B cell (primary cell): Measurements from ENCODE around the gene ECD. TPM values are rescaled to one million over a fixed set of nuclear protein-coding genes. Genes with fewer than 3 reads are reported as not detected.
"Not testable (repeated sequence)": the region's sequence is repeated elsewhere in the genome, so short reads cannot be mapped to it uniquely, and the experiment has no call there.

Source experiments
- ATAC-seq: fragments of 200-7000 bp; cut with Tn5 transposase; one replicate; pipeline ENCODE4 v1.10.0; 2021; ENCODE audit warnings: low read depth, mild to moderate bottlenecking, moderate number of reproducible peaks, moderate library complexity
- CTCF ChIA-PET: fragments of 350-600 bp; sonication (Branson Sonifier 250); formaldehyde crosslinking; loops from one replicate; lab custom pipeline; 2021; ENCODE audit warnings: antibody characterized with exemption, inconsistent platforms; lab: Charles Lee
- POLR2A ChIA-PET: fragments of 350-600 bp; sonication (Branson Sonifier 250); formaldehyde crosslinking; loops from one replicate; lab custom pipeline; 2021; ENCODE audit warnings: antibody characterized with exemption; lab: Charles Lee
- DNase-seq: peaks from one replicate; pipeline ENCODE4 v3.0.0; 2013
- H2AFZ ChIP-seq: 2 replicates; pipeline ENCODE4 v1.6.1; 2012; ENCODE audit warnings: mild to moderate bottlenecking, low read depth, low read length; ENCODE audit not compliant: insufficient read depth, poor library complexity, severe bottlenecking
- H3K27ac ChIP-seq, 2 donors: 1 replicate in 1 of 2; 2 replicates in 1 of 2; pipeline ENCODE4 v1.5.1; 2012 to 2013; ENCODE audit warnings: low read length in 2 of 2, mild to moderate bottlenecking in 2 of 2, moderate library complexity in 1 of 2
- H3K27me3 ChIP-seq, 4 experiments: fragments of 200-600 bp in 1 of 4; sonication (generic) in 1 of 4; replicated peaks in 1 of 4; 1 replicate in 2 of 4; 2 replicates in 2 of 4; pipeline versions ENCODE4 v1.6.1 to v1.7.0; 2013 to 2016; ENCODE audit warnings: low read length in 3 of 4, mild to moderate bottlenecking in 2 of 4, mixed read lengths in 1 of 4, moderate library complexity in 1 of 4; ENCODE audit not compliant: insufficient read depth in 4 of 4, control insufficient read depth in 3 of 4; ENCODE audit errors: control extremely low read depth in 1 of 4
- H3K36me3 ChIP-seq, 2 experiments: replicated peaks in 1 of 2; 1 replicate in 1 of 2; 2 replicates in 1 of 2; pipeline versions ENCODE4 v1.6.1 to v1.7.1; 2013; ENCODE audit warnings: low read length in 1 of 2; ENCODE audit not compliant: insufficient read depth in 2 of 2, control insufficient read depth in 1 of 2; ENCODE audit errors: control extremely low read depth in 1 of 2, extremely low read depth in 1 of 2
- H3K4me1 ChIP-seq, 2 donors: fragments of 200-600 bp in 1 of 2; sonication (generic) in 1 of 2; 1 replicate in 1 of 2; 2 replicates in 1 of 2; pipeline versions ENCODE4 v1.5.1 to v1.6.1; 2013 to 2017; ENCODE audit warnings: low read length in 2 of 2; ENCODE audit not compliant: control insufficient read depth in 2 of 2, insufficient read depth in 2 of 2
- H3K4me2 ChIP-seq: replicated peaks from 2 replicates; pipeline ENCODE3; 2012; ENCODE audit warnings: mild to moderate bottlenecking, low read depth, low read length; ENCODE audit not compliant: poor library complexity, severe bottlenecking
- H3K4me3 ChIP-seq, 5 experiments: fragments of 200-600 bp in 1 of 5; sonication (generic) in 1 of 5; 1 replicate in 3 of 5; 2 replicates in 2 of 5; pipeline versions ENCODE4 v1.5.1 to v1.7.0; 2011 to 2016; ENCODE audit warnings: low read length in 4 of 5, mild to moderate bottlenecking in 4 of 5, low read depth in 2 of 5, control low read depth in 1 of 5, moderate library complexity in 1 of 5; ENCODE audit not compliant: insufficient read depth in 1 of 5; ENCODE audit errors: control extremely low read depth in 1 of 5, extremely low read depth in 1 of 5
- H3K79me2 ChIP-seq: fragments of 200-600 bp; sonication (generic); one replicate; pipeline ENCODE4 v1.6.0; 2016; ENCODE audit warnings: low read length; ENCODE audit not compliant: control insufficient read depth, insufficient read depth
- H3K9ac ChIP-seq: fragments of 200-600 bp; sonication (generic); 2 replicates; pipeline ENCODE4 v1.6.1; 2017; ENCODE audit warnings: mild to moderate bottlenecking, low read length, moderate library complexity
- H3K9me3 ChIP-seq, 3 donors: one replicate each; pipeline versions ENCODE4 v1.6.1 to v1.7.1; 2013; ENCODE audit warnings: low read length in 2 of 3; ENCODE audit not compliant: control insufficient read depth in 2 of 3, insufficient read depth in 1 of 3; ENCODE audit errors: control extremely low read depth in 1 of 3
- H4K20me1 ChIP-seq: 2 replicates; pipeline ENCODE4 v1.6.0; 2012; ENCODE audit warnings: mild to moderate bottlenecking, low read length; ENCODE audit not compliant: insufficient read depth, control insufficient read depth, poor library complexity, severe bottlenecking
- H3K27ac Mint-ChIP-seq: one replicate; pipeline ENCODE4 v1.8.0; 2021; ENCODE audit warnings: mixed read lengths
- H3K27me3 Mint-ChIP-seq: one replicate; pipeline ENCODE4 v1.8.0; 2021; ENCODE audit warnings: mixed read lengths
- H3K4me1 Mint-ChIP-seq: one replicate; pipeline ENCODE4 v1.8.0; 2021; ENCODE audit warnings: mixed read lengths
- H3K4me3 Mint-ChIP-seq: one replicate; pipeline ENCODE4 v1.8.0; 2021; ENCODE audit warnings: mixed read lengths
- H3K9me3 Mint-ChIP-seq: one replicate; pipeline ENCODE4 v1.8.0; 2022; ENCODE audit warnings: mixed read lengths; ENCODE audit not compliant: insufficient read depth
- EZH2 ChIP-seq: IDR thresholded peaks from 2 replicates; pipeline ENCODE4 v1.6.1; 2012; ENCODE audit warnings: borderline replicate concordance, low read depth, mild to moderate bottlenecking, moderate library complexity, low read length; ENCODE audit not compliant: insufficient read depth, poor library complexity, severe bottlenecking
- WGBS: methylation state at CpG from one replicate; pipeline ENCODE4 v1.1.5; 2013; ENCODE audit warnings: missing lambda C conversion rate; ENCODE audit not compliant: insufficient coverage; 5-methylcytosine and 5-hydroxymethylcytosine counted together
- intact Hi-C: fragments of 100-400 bp; cut with micrococcal nuclease; formaldehyde crosslinking; loops from one replicate; pipeline ENCODE4 v1.10.0; 2022
- polyA plus RNA-seq: library from polyadenylated mRNA; depleted of rRNA; stranded (reverse); fragments of >200 nt; gene quantifications from 2 replicates; pipeline ENCODE4 v1.2.3, GENCODE V29; 2012
- total RNA-seq, 2 donors: library from RNA; stranded (reverse); fragments of 120-200 nt in 1 of 2; gene quantifications; 1 replicate in 1 of 2; 2 replicates in 1 of 2; pipeline versions ENCODE4 v1.2.3 to v1.2.4, GENCODE V29; 2013 to 2022
- TF ChIP-seq, protein P1 (sequence below): fragments of 200-600 bp; IDR thresholded peaks from one replicate; pipeline ENCODE4 v1.8.0; 2022; ENCODE audit warnings: antibody characterized with exemption, mild to moderate bottlenecking

ECD gene
- total and polyA plus RNA-seq, 2 donors (not counting 1 experiment from before 2014, with no cell fraction given) = 15.7 to 37.1 TPM

- no peaks in the 10 kb centered on the region for H3K9me3 Mint-ChIP-seq
- no peaks in the 10 kb centered on the region for H3K27me3 Mint-ChIP-seq
- no peak overlapping the region for H3K4me3 Mint-ChIP-seq
- no CpG with 5 or more reads among the region's 3 CpGs for WGBS
- Histone ChIP-seq H2AFZ (no peak overlapping the region), H3K9me3 (no peaks in the 10 kb centered on the region), H3K9ac (no peak overlapping the region), H3K4me2 (no peak overlapping the region), H3K79me2 (peaks cover 14% of the 10 kb centered on the region), H3K27ac (no peak overlapping the region), H4K20me1 (no peaks in the 10 kb centered on the region), H3K4me3 (no peak overlapping the region), H3K4me1 (no peaks in the 10 kb centered on the region), H3K36me3 (peaks cover 8 to 51% of the 10 kb centered on the region in 2 experiments), H3K27me3 (no peaks in the 10 kb centered on the region)
- DNase-seq = no peak
- no peak for ATAC-seq
- no peak overlapping the region for H3K27ac Mint-ChIP-seq
- TF ChIP-seq EZH2 = no peak
- TF ChIP-seq, protein P1, sequence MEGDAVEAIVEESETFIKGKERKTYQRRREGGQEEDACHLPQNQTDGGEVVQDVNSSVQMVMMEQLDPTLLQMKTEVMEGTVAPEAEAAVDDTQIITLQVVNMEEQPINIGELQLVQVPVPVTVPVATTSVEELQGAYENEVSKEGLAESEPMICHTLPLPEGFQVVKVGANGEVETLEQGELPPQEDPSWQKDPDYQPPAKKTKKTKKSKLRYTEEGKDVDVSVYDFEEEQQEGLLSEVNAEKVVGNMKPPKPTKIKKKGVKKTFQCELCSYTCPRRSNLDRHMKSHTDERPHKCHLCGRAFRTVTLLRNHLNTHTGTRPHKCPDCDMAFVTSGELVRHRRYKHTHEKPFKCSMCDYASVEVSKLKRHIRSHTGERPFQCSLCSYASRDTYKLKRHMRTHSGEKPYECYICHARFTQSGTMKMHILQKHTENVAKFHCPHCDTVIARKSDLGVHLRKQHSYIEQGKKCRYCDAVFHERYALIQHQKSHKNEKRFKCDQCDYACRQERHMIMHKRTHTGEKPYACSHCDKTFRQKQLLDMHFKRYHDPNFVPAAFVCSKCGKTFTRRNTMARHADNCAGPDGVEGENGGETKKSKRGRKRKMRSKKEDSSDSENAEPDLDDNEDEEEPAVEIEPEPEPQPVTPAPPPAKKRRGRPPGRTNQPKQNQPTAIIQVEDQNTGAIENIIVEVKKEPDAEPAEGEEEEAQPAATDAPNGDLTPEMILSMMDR = no peak
- CTCF ChIA-PET = interaction anchor here (0.7 to 1.5 kb wide), 2 partner anchors 56 to 103 kb away, joined by 3 to 6 read pairs; partner anchors contain the start of gene P4HA1
- intact Hi-C loops = no loop called here
- POLR2A ChIA-PET = interaction anchor here (0.7 kb wide), 1 partner anchor 695 kb away, joined by 3 read pairs; no protein-coding TSS in a partner anchor
- H3K4me1 Mint-ChIP-seq = no peaks in the 10 kb centered on the region
Measured at GRCh38 chr10:73152009-73152408, 15.8 kb downstream of the ECD start.

- CTCF ChIA-PET = interaction anchor here (1.5 kb wide), 1 partner anchor 54 kb away, joined by 6 read pairs; the partner anchor contains the start of gene P4HA1
Measured at GRCh38 chr10:73150633-73151413, 17.0 kb downstream of the ECD start.

More at GRCh38 chr10:73150633-73151413, 17.0 kb downstream of the ECD start:
- H3K4me3 Mint-ChIP-seq, DNase-seq, ATAC-seq, H3K4me1 ChIP-seq, H3K4me3 ChIP-seq, H3K27me3 Mint-ChIP-seq, H3K79me2 ChIP-seq, H4K20me1 ChIP-seq, intact Hi-C loops, H3K4me1 Mint-ChIP-seq, H3K27me3 ChIP-seq, H3K9ac ChIP-seq, H3K27ac ChIP-seq, H3K27ac Mint-ChIP-seq, H3K9me3 Mint-ChIP-seq, H2AFZ ChIP-seq, H3K9me3 ChIP-seq, POLR2A ChIA-PET, H3K4me2 ChIP-seq: not testable (repeated sequence)
- WGBS = no CpG with 5 or more reads among the region's 8 CpGs
- H3K36me3 ChIP-seq = peaks cover 8 to 52% of the 10 kb centered on the region in 2 experiments
